Epidermal melanocyte (primary cell): ENCODE measurements around the gene TOMM6.

Experiments used
- DNase-seq: peaks from one replicate; pipeline ENCODE4 v3.0.0; 2011; ENCODE audit warnings: low spot score; ENCODE audit not compliant: insufficient read length

The TOMM6 gene

GRCh38 chr6:41787219-41787917 is at the start of gene TOMM6:
Gene TOMM6 (plus strand): TSS chr6:41787694. CDS start chr6:41787698, 4 bp downstream.
- peak; percentile 90 for DNase-seq

- no peak for DNase-seq
These were observed 48.5 kb upstream of the TOMM6 start for GRCh38 chr6:41739041-41739440.

GRCh38 chr6:41740366-41741162 is 46.9 kb upstream of the TOMM6 start:
- DNase-seq, result no peak

GRCh38 chr6:41741625-41742490 is 45.6 kb upstream of the TOMM6 start:
- DNase-seq, result no peak

- no peak for DNase-seq
These were observed 43.9 kb upstream of the TOMM6 start for GRCh38 chr6:41743406-41744235.

GRCh38 chr6:41744236-41744787 is 43.2 kb upstream of the TOMM6 start:
- no peak for DNase-seq

- DNase-seq, result no peak
These were observed 41.4 kb upstream of the TOMM6 start for GRCh38 chr6:41746107-41746506.

GRCh38 chr6:41747256-41748101 is 40.0 kb upstream of the TOMM6 start, which contains the start of gene PGC:
Gene PGC (minus strand): TSS chr6:41747397. CDS start chr6:41747334, 63 bp downstream.
- no peak for DNase-seq

GRCh38 chr6:41748102-41748477 is 39.4 kb upstream of the TOMM6 start:
- DNase-seq, result no peak

- DNase-seq, result no peak
These were observed 39.0 kb upstream of the TOMM6 start for GRCh38 chr6:41748542-41748941.

- no peak for DNase-seq
These were observed 37.1 kb upstream of the TOMM6 start for GRCh38 chr6:41750374-41750773.

- no peak for DNase-seq
These were observed 31.6 kb upstream of the TOMM6 start for GRCh38 chr6:41755895-41756294.

GRCh38 chr6:41756354-41756753 is 31.1 kb upstream of the TOMM6 start:
- no peak for DNase-seq

- DNase-seq, result no peak
These were observed 30.2 kb upstream of the TOMM6 start for GRCh38 chr6:41757271-41757670.

- DNase-seq, result no peak
These were observed 29.4 kb upstream of the TOMM6 start for GRCh38 chr6:41757931-41758640.

- DNase-seq, result no peak
These were observed 28.9 kb upstream of the TOMM6 start for GRCh38 chr6:41758641-41759035.

- no peak for DNase-seq
These were observed 28.2 kb upstream of the TOMM6 start for GRCh38 chr6:41759106-41759904.

GRCh38 chr6:41759905-41760579 is 27.5 kb upstream of the TOMM6 start:
- no peak for DNase-seq
